NB4 (cell line): ENCODE measurements around the gene PODNL1.

Experiments used
- DNase-seq: peaks from one replicate; pipeline ENCODE4 v3.0.0; 2010; ENCODE audit warnings: low read depth
- H3K4me3 ChIP-seq: one replicate; pipeline ENCODE4 v1.5.1; 2011; ENCODE audit warnings: mild to moderate bottlenecking, low read depth, low read length, moderate library complexity
- MYC ChIP-seq: IDR thresholded peaks from 2 replicates; pipeline ENCODE4 v1.6.1; 2011; ENCODE audit warnings: low read depth, low read length
- POLR2A ChIP-seq: IDR thresholded peaks from 2 replicates; pipeline ENCODE4 v1.6.1; 2011; ENCODE audit warnings: mild to moderate bottlenecking; ENCODE audit not compliant: insufficient read length; ENCODE audit errors: extremely low read depth
- TF ChIP-seq, protein P1 (sequence below): IDR thresholded peaks from one replicate; pipeline ENCODE4 v1.5.1; 2012; ENCODE audit warnings: low read depth, low read length
- TF ChIP-seq, protein P2 (sequence below): IDR thresholded peaks from 2 replicates; pipeline ENCODE4 v1.6.1; 2011; ENCODE audit warnings: low read depth, low read length

The PODNL1 gene

GRCh38 chr19:13952931-13953531 is 14.8 kb upstream of the PODNL1 start:
- peak overlapping the region; percentile 79 for H3K4me3 ChIP-seq
- TF ChIP-seq POLR2A (no peak), MYC (no peak)
- TF ChIP-seq, protein P1, sequence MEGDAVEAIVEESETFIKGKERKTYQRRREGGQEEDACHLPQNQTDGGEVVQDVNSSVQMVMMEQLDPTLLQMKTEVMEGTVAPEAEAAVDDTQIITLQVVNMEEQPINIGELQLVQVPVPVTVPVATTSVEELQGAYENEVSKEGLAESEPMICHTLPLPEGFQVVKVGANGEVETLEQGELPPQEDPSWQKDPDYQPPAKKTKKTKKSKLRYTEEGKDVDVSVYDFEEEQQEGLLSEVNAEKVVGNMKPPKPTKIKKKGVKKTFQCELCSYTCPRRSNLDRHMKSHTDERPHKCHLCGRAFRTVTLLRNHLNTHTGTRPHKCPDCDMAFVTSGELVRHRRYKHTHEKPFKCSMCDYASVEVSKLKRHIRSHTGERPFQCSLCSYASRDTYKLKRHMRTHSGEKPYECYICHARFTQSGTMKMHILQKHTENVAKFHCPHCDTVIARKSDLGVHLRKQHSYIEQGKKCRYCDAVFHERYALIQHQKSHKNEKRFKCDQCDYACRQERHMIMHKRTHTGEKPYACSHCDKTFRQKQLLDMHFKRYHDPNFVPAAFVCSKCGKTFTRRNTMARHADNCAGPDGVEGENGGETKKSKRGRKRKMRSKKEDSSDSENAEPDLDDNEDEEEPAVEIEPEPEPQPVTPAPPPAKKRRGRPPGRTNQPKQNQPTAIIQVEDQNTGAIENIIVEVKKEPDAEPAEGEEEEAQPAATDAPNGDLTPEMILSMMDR: no peak
- TF ChIP-seq, protein P2, sequence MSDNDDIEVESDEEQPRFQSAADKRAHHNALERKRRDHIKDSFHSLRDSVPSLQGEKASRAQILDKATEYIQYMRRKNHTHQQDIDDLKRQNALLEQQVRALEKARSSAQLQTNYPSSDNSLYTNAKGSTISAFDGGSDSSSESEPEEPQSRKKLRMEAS: no peak
- peak; percentile 31 for DNase-seq

DNA sequence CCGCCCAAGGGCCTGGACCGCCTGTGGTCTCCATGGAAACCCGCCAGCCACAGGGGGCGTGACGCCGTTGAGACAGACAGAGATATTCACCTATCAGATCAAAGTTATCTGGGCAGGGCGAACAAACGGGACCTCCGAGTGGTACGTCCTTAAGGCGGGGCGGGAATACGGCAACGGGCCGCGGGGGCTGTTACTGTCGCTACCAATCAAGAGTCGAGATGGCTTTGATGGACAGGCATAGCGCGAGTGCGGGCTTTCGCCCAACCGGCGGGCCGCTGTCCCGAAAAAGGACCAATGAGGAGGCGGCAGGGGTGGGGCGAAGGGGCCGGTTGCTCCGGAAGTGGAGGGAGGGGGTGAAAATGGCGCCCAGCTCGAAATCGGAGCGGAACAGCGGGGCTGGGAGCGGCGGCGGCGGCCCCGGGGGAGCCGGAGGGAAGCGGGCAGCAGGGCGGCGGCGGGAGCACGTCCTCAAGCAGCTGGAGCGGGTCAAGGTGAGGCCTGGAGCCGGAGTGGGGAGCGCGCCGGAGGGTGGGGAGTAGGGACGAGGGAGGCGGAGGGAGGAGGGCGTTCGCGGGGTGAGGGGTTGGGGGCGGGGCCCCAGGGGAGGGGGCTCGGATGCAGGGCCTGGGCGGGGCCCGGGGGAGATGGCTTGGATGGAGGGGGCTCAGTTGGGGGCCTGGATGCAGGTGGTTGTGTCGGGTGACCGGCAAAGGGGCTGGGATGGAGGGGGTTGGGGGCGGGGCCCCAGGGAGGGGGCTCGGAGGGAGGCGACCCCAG is 14.1 kb upstream of the PODNL1 start, which contains the start of gene DCAF15:
TSS of gene DCAF15 (plus strand) at position 356 of the 777 bp plus-strand sequence. CDS start at position 360, 4 bp downstream.
- H3K4me3 ChIP-seq: peak within 1 kb of the TSS; percentile 79
- no peak for TF ChIP-seq MYC
- TF ChIP-seq, protein P2: no peak
- TF ChIP-seq, protein P1: no peak
- peak; percentile 50 for TF ChIP-seq POLR2A
- DNase-seq: peak; percentile 99

DNA sequence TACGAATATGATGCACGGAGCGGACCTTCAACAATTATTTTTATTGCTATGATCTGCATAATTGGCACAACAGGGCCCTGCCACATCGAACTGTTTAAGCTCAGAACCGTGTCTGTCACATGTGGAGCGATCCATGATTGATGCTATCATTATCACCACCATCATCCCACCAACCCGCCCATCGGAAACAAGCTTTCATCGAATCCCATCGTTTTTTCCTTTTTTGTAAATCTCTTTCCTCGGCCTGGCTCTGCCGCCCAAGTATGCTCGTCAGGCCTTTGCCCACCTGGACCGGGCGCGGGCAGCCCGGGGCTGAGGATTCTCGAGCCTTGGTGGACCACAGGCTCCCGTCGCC is 13.6 kb upstream of the PODNL1 start:
- peak overlapping the region; percentile 43 for H3K4me3 ChIP-seq
- TF ChIP-seq POLR2A (no peak), MYC (no peak)
- TF ChIP-seq, protein P1: no peak
- TF ChIP-seq, protein P2: no peak
- DNase-seq: no peak

GRCh38 chr19:13951043-13951442 is 12.8 kb upstream of the PODNL1 start:
- no peak overlapping the region for H3K4me3 ChIP-seq
- no peak for DNase-seq
- TF ChIP-seq, protein P1: no peak
- no peak for TF ChIP-seq MYC
- no peak for TF ChIP-seq POLR2A
- TF ChIP-seq, protein P2: no peak

DNA sequence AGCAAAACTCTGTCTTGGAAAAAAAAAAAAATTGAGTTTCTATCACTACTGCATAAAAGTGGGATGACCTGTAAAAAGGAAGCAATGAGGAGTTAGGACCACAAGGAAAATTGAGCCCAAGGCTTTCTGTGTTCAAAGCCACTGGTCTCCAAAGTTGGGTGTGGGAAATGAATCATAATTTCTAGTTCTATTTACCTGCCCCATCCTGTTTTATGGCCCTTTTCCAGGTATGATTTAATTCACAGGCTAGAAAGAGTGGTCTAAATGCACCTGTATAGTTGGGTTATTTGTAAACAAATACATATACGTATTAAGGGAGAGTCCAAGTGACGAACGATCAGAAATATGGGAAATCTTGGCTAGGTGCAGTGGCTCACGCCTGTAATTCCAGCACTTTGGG is 8.2 kb upstream of the PODNL1 start:
- DNase-seq: no peak
- no peak overlapping the region for H3K4me3 ChIP-seq
- TF ChIP-seq MYC (no peak), POLR2A (no peak)
- TF ChIP-seq, protein P1: no peak
- TF ChIP-seq, protein P2: no peak
